Measurements from ENCODE around the gene COX8A.

The COX8A gene

DNA sequence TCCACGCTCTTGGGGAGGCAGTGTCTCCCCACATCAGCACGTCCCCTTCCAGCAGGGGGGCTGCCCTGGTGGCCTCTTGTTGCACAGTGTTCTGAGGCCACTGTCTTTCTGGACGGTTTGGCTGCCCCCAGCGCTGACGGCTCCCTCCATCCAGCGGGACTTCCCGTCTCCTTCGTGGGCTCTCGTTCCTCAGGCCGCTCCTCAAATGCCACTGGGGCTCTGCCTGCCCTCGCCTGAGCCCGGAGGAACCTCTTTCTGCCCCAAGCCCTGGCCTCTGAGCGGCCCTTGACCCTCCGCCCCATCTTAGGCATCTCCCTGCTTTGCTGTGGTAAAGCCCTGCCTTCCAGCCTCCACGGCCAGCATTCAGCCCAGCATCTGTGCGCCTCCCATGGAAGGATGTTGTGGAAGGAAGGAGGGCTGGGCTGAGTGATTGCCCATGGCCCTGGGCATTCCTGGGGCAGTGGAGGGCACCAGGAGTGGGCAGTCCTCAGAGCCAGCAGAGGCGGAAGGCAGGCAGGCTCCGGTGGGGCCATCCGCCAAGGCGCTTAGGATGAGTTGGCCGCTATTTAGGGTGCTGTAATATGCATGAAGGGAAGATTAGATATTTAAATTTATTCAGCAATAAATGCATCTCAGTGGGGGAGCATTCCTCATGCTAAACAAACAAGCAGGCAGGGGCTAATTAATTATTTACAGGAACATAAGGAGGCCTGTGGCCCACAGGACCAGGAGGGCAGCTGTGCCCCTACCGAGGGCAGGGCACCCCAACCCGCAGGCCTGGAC is 29.6 kb downstream of the COX8A start:
- no peak for DNase-seq (ENCODE audit: low read depth)

- DNase-seq (ENCODE audit: low read depth): no peak
Measured at GRCh38 chr11:64004590-64004984, 30.2 kb downstream of the COX8A start.

DNA sequence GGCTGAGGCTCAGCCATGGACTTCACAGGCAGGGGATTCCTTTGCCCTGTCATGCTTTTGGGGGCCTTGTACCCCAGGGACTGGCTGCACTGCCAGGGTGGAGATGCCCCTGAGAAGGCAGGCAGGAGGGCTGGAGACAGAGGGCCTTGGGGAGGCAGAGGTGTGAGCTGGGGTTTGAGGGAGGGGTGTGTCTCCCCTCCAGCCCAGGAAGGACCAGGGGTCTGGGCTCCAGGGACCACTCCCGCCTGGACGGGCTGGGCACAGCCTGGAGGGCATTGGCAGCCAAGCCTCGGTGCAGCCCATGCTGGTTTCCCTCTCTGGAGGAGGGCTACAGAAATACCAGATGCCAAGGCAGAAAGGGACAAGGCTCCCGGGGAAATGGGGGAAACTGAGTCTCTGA is 31.3 kb downstream of the COX8A start:
- DNase-seq (ENCODE audit: low read depth): no peak

GRCh38 chr11:64006398-64006797 is 32.0 kb downstream of the COX8A start:
- no peak for DNase-seq (ENCODE audit: low read depth)

DNA sequence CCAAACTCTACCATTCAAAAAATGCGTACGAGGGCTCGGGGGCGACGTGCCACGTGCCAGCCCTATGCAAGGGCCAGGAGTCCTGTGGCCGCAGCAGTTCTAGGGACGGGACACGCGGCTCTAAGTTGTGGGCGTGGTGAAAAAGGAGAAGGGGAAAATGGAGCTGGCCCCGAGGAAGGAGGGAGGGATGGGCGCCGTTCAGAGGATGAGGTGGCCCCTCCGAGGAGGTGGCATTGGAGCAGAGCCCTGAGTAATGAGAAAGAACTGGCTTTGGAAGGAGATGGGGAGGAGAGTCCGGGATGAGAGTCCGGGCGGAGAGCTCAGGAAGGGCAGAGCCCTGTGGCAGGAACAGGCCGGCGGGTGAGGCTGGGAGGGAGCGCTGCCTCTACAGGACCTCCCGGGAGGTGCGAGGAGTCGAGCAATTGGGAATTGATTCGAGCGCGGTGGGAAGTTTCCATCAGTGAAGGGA is 32.8 kb downstream of the COX8A start:
- no peak for DNase-seq (ENCODE audit: low read depth)

GRCh38 chr11:64007629-64008282 is 33.3 kb downstream of the COX8A start:
- DNase-seq (ENCODE audit: low read depth): no peak

DNA sequence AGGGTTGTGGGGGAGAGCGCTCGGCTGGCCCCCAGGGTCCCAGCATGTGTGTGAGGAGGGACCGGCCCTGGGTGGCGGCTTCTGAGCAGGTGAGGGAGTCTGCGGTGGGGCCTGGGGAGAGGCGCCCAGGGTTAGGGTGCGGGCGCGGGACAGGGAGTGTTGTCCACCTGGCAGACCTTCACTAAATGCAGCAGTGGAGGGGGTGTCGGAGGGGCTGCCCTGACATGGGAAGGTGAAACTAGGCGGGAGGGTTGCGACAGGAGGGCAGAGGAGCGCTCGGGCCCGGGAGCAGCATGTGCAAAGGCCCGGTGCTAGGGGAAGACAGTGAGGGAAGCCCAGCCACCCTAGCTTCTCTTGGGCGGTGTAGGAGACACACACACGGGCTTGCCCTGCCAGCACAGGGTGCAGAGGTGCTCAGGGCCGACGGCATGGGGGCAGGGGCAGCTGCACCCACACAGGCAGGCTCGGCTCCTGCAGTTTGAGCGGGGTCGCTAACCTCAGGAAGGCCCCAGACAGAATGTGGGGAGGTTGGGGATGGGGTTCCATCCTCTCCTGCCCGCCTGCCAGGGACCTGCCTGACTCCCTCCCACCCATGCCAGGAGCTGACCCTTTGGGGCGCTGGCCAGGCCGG is 34.0 kb downstream of the COX8A start:
- DNase-seq (ENCODE audit: low read depth): no peak

DNA sequence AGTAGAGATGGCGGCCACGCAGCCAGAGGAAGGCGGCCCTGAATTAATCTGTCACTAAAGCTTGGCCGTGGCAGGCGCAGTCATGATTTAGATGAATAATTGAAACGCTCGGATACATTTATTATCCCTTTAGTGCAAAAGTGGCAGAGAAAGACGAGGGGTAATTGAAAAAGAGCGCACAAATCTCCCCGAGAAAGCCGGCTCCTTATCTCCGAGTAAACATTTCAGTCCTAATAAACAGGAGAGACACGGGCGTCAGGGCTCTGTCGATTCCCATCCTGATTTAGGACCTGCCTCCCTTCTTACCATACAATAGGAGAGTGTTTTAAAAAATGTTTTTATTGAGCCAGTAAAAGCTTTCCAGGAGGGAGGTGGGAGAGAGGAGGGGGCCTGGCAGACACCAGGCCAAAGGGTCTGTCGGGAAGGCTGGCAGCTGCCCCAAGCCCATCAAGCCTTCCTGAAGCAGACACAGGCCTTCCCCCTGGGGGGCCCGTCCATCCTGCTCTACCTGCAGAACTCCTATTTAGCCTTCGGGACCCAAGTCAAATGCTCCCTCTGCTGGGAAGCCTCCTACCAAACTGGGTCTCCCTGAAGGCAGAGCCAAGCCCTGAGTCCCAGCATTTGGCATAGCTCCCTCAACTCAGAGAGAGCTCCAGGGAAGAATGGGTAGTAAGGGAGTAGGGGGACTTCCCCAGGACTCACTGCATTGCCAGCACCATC is 34.7 kb downstream of the COX8A start:
- no peak for DNase-seq (ENCODE audit: low read depth)

DNA sequence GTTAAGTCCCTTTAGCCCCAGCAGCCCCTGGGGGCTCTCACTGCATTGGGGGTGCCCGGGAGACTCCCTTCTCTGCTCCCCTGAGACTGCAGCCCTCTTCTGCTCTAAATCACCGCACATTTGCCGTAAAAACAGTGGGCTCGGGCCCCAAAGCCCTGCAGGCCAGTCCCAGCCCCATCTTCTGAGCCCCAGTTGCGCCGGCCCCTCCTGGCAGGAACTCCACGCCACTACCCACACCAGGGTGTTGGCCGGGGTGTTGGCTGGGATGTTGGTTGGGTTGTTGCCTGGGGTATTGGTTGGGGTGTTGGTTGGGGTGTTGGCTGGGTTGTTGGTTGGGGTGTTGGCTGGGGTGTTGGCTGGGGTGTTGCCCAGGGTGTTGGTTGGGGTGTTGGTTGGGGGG is 35.3 kb downstream of the COX8A start:
- DNase-seq (ENCODE audit: low read depth): no peak

DNA sequence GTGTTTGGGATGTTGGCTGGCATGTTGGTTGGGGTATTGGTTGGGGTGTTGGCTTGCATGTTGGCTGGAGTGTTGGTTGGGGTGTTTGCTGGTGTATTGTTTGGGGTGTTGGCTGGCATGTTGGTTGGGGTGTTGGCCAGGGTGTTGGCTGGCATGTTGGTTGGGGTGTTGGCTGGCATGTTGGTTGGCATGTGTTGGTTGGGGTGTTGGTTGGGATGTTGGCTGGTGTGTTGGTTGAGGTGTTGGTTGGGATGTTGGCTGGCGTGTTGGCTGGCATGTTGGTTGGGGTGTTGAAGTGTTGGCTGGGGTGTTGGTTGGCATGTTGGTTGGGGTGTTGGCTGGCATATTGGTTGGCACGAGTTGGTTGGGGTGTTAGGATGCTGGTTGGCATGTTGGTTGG is 36.4 kb downstream of the COX8A start:
- no peak for DNase-seq (ENCODE audit: low read depth)

GRCh38 chr11:64011371-64011770 is 37.0 kb downstream of the COX8A start:
- no peak for DNase-seq (ENCODE audit: low read depth)

GRCh38 chr11:64013141-64013896 is 38.9 kb downstream of the COX8A start:
- DNase-seq (ENCODE audit: low read depth): no peak

GRCh38 chr11:64014356-64014755 is 39.9 kb downstream of the COX8A start:
- no peak for DNase-seq (ENCODE audit: low read depth)

- no peak for DNase-seq (ENCODE audit: low read depth)
Measured at GRCh38 chr11:64015510-64015909, 41.1 kb downstream of the COX8A start.

GRCh38 chr11:64015935-64016845 is 41.8 kb downstream of the COX8A start:
- no peak for DNase-seq (ENCODE audit: low read depth)

GRCh38 chr11:64017945-64018224 is 43.5 kb downstream of the COX8A start:
- DNase-seq (ENCODE audit: low read depth): no peak

DNA sequence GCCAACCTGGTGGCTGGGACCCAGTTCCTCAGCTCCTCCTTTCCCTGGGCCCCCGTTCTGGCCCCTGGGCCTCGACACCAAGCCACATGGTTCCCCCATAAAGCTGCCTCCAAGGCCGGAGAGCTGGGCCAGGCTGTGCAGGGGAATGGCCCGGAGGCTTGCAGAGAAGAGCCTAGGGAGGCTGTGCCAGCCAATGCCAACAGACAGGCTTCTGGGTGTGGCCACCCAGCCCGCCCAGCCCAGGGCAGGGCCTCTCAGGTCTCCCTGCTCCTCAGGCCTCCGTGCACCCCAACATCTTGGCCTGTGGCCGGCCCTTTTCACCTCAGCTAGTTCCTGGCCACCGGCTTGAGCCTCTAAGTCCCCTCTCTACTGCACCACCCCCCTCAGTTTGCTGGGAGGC is 43.9 kb downstream of the COX8A start:
- DNase-seq (ENCODE audit: low read depth): no peak

GRCh38 chr11:64019106-64020037 is 45.0 kb downstream of the COX8A start:
- DNase-seq (ENCODE audit: low read depth): no peak

DNA sequence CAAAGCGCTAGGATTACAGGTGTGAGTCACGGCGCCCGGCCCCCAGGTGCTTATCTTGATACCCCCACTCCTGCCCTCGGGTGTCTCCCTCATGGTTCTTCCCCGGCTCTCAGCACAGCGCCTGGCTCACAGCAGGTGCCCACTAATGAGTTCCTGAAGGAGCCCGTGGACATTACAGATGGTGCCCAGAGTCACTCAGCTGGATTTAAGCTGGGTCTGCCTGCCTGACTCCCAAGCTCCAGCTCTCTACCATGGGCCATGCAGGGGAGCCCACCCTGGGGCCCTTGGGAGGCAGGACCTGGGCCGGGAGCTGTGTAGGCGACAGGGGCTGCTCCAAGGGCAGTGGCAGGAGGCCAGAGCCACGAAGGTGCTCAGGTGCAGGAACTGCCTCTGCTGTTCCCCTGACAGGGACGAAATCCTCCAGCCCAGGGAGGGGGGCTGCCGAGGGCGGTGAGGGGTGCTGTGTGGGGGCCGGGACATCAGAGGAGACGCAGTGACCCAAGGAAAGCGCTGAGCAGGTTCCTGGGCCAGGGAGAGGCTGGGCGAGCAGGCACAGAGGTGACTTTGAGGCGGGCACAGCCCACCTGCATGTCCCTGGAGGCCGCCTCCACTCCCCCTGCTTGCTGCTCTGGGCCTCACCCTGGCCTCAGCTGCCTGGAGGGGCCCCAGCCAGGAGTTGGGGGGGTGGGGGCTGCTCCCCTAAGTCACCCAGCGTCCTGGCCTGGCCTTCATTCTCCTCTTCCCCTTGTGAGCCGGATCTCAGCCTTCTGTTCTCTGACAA is 46.7 kb downstream of the COX8A start:
- no peak for DNase-seq (ENCODE audit: low read depth)
